Lower leg skin (tissue), 4 donors: ENCODE data around the gene NTPCR. TPM values are rescaled to one million over a fixed set of nuclear protein-coding genes. Genes with fewer than 3 reads are reported as not detected.

Experiments used
- DNase-seq, 2 donors: peaks; one replicate each; pipeline ENCODE4 v3.0.0-alpha.2; 2019; ENCODE audit warnings: low spot score in 2 of 2
- H3K4me3 ChIP-seq: fragments of 200-600 bp; sonication (generic); 2 replicates; pipeline ENCODE4 v1.5.1; 2017; ENCODE audit warnings: mild to moderate bottlenecking, low read depth; ENCODE audit not compliant: poor library complexity, severe bottlenecking
- CTCF ChIP-seq, 3 donors: fragments of 450-650 bp; IDR thresholded peaks; one replicate each; pipeline ENCODE4 v1.5.1; 2016; ENCODE audit warnings: antibody characterized with exemption in 3 of 3, mild to moderate bottlenecking in 3 of 3, moderate library complexity in 2 of 3
- POLR2A ChIP-seq, 2 donors: fragments of 450-650 bp; IDR thresholded peaks; one replicate each; pipeline ENCODE4 v1.6.1; 2016 to 2017; ENCODE audit warnings: antibody characterized with exemption in 2 of 2, mild to moderate bottlenecking in 1 of 2, moderate library complexity in 1 of 2
- WGBS, 2 donors: methylation state at CpG; one replicate each; pipeline ENCODE4 v1.1.5; 2018; 5-methylcytosine and 5-hydroxymethylcytosine counted together
- intact Hi-C: fragments of 100-400 bp; cut with DNase I; formaldehyde crosslinking; loops from one replicate; pipeline ENCODE4 v1.15.0; 2023; ENCODE audit warnings: low total_unique reads
- total RNA-seq, 4 donors: library from RNA; depleted of rRNA; stranded (reverse); fragments of >200 nt; gene quantifications; one replicate each; pipeline ENCODE4 v1.1.0, GENCODE V29; 2016

The NTPCR gene
- total RNA-seq, 4 donors from 2014 or later, result 17.8 to 28.5 (median 21.8) TPM

GRCh38 chr1:233005156-233005555, 54.7 kb downstream of the NTPCR start:
- 98 to 99% methylated on average over 5 of the region's 5 CpGs for WGBS, 2 donors
- intact Hi-C loops, result no loop called here
- peak in 1 of 2 donors; percentile 29 for DNase-seq
- TF ChIP-seq CTCF (IDR thresholded peaks at IDR 0.05), result no peak
- TF ChIP-seq POLR2A (IDR thresholded peaks at IDR 0.05), result no peak
- no peak overlapping the region for H3K4me3 ChIP-seq

GRCh38 chr1:233005703-233006102, 55.3 kb downstream of the NTPCR start:
- no peak for TF ChIP-seq POLR2A (IDR thresholded peaks at IDR 0.05)
- TF ChIP-seq CTCF (IDR thresholded peaks at IDR 0.05), result no peak
- intact Hi-C loops, result loop anchor here (2.0 kb wide), 1 partner anchor 53 kb away; no protein-coding TSS in a partner anchor
- H3K4me3 ChIP-seq, result no peak overlapping the region
- 91% methylated on average over 8 of the region's 8 CpGs for WGBS, 2 donors
- peak in 1 of 2 donors; percentile 75 for DNase-seq

GRCh38 chr1:233006108-233006507, 55.7 kb downstream of the NTPCR start:
- intact Hi-C loops, result loop anchor here (2.0 kb wide), 1 partner anchor 53 kb away; no protein-coding TSS in a partner anchor
- no peak for DNase-seq
- 85 to 94% methylated on average over 6 of the region's 6 CpGs for WGBS, 2 donors
- H3K4me3 ChIP-seq, result no peak overlapping the region
- TF ChIP-seq CTCF (IDR thresholded peaks at IDR 0.05) (no peak), POLR2A (IDR thresholded peaks at IDR 0.05) (no peak)

- TF ChIP-seq CTCF (IDR thresholded peaks at IDR 0.05), result no peak
- TF ChIP-seq POLR2A (IDR thresholded peaks at IDR 0.05), result no peak
- 81 to 89% methylated on average over 3 of the region's 3 CpGs for WGBS, 2 donors
- intact Hi-C loops, result loop anchor here (2.0 kb wide), 1 partner anchor 52 kb away; no protein-coding TSS in a partner anchor
- no peak for DNase-seq
- no peak overlapping the region for H3K4me3 ChIP-seq
Observed at GRCh38 chr1:233006541-233006973, 56.1 kb downstream of the NTPCR start.

- no peak for DNase-seq
- H3K4me3 ChIP-seq, result no peak overlapping the region
- 75 to 82% methylated on average over 3 of the region's 3 CpGs for WGBS, 2 donors
- intact Hi-C loops, result no loop called here
- no peak for TF ChIP-seq CTCF (IDR thresholded peaks at IDR 0.05)
- no peak for TF ChIP-seq POLR2A (IDR thresholded peaks at IDR 0.05)
Observed at GRCh38 chr1:233010146-233010545, 59.7 kb downstream of the NTPCR start.

GRCh38 chr1:233012021-233012420, 61.6 kb downstream of the NTPCR start:
- intact Hi-C loops, result no loop called here
- WGBS, 2 donors, result 87 to 100% methylated on average over 1 of the region's 1 CpG
- no peak for DNase-seq
- H3K4me3 ChIP-seq, result no peak overlapping the region
- TF ChIP-seq POLR2A (IDR thresholded peaks at IDR 0.05), result no peak
